Measurements from ENCODE around the gene HMGCR.

Gene HMGCR

GRCh38 chr5:75362474-75362975, 25.5 kb downstream of the HMGCR start:
- no peak overlapping the region for H3K4me3 ChIP-seq (ENCODE audit: low read depth, low read length)
- DNase-seq (ENCODE audit: low read depth, low spot score) = no peak
- CTCF ChIA-PET = no interaction called here
- POLR2A ChIA-PET = no interaction called here
- TF ChIP-seq CTCF (IDR thresholded peaks at IDR 0.05; ENCODE audit: insufficient read depth, low read length, missing control alignments) = no peak

- no peak for DNase-seq (ENCODE audit: low read depth, low spot score)
- TF ChIP-seq CTCF (IDR thresholded peaks at IDR 0.05; ENCODE audit: insufficient read depth, low read length, missing control alignments) = no peak
- ChIA-PET POLR2A (no interaction called here), CTCF (interaction anchor here (1.6 kb wide), 1 partner anchor 26 kb away, joined by 5 read pairs; the partner anchor contains the start of gene HMGCR)
- no peak overlapping the region for H3K4me3 ChIP-seq (ENCODE audit: low read depth, low read length)
Observed at GRCh38 chr5:75363111-75363510, 26.1 kb downstream of the HMGCR start.

GRCh38 chr5:75363726-75364495, 26.9 kb downstream of the HMGCR start:
- CTCF ChIA-PET = interaction anchor here (0.7 to 1.6 kb wide), 2 partner anchors 14 to 27 kb away, joined by 3 to 5 read pairs; partner anchors contain the start of gene HMGCR
- POLR2A ChIA-PET = no interaction called here
- DNase-seq (ENCODE audit: low read depth, low spot score) = no peak
- no peak for TF ChIP-seq CTCF (IDR thresholded peaks at IDR 0.05; ENCODE audit: insufficient read depth, low read length, missing control alignments)
- no peak overlapping the region for H3K4me3 ChIP-seq (ENCODE audit: low read depth, low read length)

- no peak overlapping the region for H3K4me3 ChIP-seq (ENCODE audit: low read depth, low read length)
- CTCF ChIA-PET = interaction anchor here (0.7 to 1.6 kb wide), 2 partner anchors 15 to 28 kb away, joined by 3 to 5 read pairs; partner anchors contain the start of gene HMGCR
- no peak for TF ChIP-seq CTCF (IDR thresholded peaks at IDR 0.05; ENCODE audit: insufficient read depth, low read length, missing control alignments)
- DNase-seq (ENCODE audit: low read depth, low spot score) = no peak
- POLR2A ChIA-PET = no interaction called here
Observed at GRCh38 chr5:75364571-75365280, 27.7 kb downstream of the HMGCR start.

GRCh38 chr5:75365740-75366139, 28.7 kb downstream of the HMGCR start:
- ChIA-PET CTCF (interaction anchor here (0.8 to 1.0 kb wide), 2 partner anchors 10 to 316 kb away, joined by 3 to 4 read pairs; no protein-coding TSS in a partner anchor), POLR2A (interaction anchor here (0.6 kb wide), 1 partner anchor 28 kb away, joined by 3 read pairs; no protein-coding TSS in a partner anchor)

More at GRCh38 chr5:75365740-75366139, 28.7 kb downstream of the HMGCR start:
- TF ChIP-seq CTCF (IDR thresholded peaks at IDR 0.05; ENCODE audit: insufficient read depth, low read length, missing control alignments) = no peak
- no peak overlapping the region for H3K4me3 ChIP-seq (ENCODE audit: low read depth, low read length)
- no peak for DNase-seq (ENCODE audit: low read depth, low spot score)
